VCaP (cell line): ENCODE results near the gene POLR2E.

Experiments used
- H3K27ac ChIP-seq: fragments of 450-650 bp; 2 replicates; pipeline ENCODE4 v1.5.1; 2017
- TF ChIP-seq, protein P1 (sequence below): fragments of 450-650 bp; conservative IDR thresholded peaks from 2 replicates; pipeline ENCODE4 v1.5.1; 2017; ENCODE audit warnings: mild to moderate bottlenecking, moderate library complexity

POLR2E gene

DNA sequence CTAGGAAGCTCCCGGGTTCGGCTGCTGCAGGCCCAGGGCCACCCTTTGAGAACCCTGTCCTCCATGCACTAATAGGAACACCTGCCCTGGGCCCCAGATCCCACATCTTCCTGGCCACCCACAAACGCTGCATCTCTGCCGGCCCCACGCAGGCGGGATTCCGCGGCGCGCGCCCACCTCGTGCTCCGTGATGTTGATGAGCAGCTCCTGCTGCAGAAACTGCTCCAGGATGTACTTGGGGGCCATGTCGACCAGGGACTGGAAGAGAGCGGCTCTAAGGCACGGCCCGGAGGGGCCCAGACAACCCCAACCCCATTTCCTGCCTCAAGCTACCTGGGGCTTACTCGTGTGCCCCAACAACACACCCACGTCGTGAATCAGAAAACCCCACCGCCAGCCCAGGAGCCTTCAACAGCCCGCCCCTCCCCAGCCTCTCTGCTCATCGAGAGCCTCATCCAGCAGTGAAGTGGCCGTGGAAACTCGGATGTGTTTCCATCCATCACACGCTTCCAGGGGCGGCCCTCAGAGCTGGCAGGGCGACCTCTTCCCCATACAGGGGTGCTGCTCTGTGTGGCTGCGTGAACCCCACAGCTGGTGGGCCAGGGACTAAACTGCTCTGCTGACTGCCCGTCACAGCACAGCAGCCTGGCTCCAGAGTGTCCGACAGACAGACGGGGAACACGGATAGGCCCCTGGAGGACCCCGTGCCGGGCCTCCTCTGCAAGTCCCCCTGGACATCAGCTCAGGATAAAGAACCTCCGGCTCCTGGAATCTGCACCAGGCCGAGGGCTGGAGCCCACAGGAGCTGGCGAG, 4.2 kb downstream of the POLR2E start:
- no peak overlapping the region for H3K27ac ChIP-seq

DNA sequence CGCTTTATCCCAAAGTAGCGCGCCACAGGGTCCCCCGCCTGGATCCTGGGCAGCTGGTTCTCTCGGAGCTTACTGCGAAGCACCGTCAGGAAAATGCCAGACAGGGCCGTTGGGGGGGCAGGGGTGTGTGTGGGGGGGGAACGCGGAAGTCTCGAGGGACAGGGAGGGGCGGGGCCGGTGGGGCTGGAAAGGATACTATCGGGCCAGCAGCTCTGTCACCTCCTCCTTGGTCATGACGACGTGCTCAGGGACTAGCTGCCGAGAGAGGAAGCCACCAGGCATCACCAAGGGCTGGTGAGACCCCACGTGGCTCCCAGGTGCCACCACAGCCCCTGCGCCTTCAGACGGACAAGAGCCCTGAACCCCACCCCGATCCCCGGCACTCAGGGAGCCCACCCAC, 5.3 kb downstream of the POLR2E start:
- H3K27ac ChIP-seq, result no peak overlapping the region
- TF ChIP-seq, protein P1, sequence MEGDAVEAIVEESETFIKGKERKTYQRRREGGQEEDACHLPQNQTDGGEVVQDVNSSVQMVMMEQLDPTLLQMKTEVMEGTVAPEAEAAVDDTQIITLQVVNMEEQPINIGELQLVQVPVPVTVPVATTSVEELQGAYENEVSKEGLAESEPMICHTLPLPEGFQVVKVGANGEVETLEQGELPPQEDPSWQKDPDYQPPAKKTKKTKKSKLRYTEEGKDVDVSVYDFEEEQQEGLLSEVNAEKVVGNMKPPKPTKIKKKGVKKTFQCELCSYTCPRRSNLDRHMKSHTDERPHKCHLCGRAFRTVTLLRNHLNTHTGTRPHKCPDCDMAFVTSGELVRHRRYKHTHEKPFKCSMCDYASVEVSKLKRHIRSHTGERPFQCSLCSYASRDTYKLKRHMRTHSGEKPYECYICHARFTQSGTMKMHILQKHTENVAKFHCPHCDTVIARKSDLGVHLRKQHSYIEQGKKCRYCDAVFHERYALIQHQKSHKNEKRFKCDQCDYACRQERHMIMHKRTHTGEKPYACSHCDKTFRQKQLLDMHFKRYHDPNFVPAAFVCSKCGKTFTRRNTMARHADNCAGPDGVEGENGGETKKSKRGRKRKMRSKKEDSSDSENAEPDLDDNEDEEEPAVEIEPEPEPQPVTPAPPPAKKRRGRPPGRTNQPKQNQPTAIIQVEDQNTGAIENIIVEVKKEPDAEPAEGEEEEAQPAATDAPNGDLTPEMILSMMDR, result no peak

More for the DNA sequence above, 4.2 kb downstream of the POLR2E start:
- TF ChIP-seq, protein P1, result no peak

DNA sequence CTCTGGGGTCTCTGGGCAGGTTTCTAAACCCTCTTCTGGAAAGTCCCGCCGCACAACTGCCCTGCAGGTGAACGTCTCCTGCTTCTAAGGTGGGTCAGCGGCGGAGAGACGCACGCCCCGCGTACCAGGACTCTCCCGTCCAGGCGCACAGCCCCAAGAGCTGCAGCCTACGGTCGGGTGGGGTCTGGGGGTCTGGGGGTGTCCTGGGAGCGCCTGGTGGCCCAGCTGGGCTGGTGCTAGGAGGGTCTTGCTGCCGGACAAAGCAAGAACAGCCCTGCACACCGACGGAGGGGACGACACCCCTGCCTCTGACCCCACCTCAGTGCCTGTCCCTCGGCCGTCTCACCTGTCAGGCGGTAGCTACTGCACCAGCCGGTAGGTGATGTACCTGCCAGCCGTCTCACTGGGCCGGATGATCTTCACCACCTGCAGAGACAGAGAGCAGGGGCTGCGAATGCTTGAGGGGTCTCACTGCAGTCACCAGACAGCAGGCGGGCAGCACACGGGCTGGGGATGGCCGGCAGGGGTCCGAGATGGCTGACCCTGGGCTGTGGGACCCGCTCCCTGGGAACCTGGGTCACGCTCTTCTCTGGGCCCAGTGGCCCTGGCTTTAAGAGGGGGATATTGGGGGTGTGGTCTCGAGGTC, 5.9 kb downstream of the POLR2E start:
- H3K27ac ChIP-seq, result no peak overlapping the region
- TF ChIP-seq, protein P1, result no peak

DNA sequence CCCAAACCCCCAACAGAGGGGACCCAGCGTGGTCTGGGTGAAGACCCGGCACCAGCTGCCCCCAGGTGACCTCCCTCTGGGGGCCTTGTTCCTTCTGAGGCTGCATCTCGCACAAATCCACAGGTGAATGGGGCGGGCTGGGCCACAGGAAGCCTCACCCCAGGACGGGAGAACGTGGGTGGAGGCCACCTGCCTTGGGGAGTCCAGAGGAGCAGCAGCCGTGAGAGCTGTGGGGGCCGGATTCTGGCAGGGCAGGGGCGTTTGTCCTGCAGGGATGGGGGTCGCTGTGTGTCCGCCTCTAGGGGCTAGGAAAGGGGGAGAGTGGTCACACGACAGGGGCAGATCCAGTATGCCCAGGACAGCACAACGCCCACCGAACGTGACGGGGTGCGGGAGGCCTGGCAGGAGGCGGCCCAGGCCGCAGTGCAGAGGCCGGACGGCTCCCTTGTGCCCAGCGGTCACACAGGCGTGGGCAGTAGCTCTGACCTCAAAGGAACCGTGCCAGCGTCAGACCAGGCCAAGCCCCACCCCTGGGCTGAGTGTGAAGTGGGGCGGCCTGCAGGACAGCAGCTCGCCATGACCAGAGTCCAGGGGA, 6.7 kb downstream of the POLR2E start:
- H3K27ac ChIP-seq, result no peak overlapping the region
- TF ChIP-seq, protein P1, result no peak

DNA sequence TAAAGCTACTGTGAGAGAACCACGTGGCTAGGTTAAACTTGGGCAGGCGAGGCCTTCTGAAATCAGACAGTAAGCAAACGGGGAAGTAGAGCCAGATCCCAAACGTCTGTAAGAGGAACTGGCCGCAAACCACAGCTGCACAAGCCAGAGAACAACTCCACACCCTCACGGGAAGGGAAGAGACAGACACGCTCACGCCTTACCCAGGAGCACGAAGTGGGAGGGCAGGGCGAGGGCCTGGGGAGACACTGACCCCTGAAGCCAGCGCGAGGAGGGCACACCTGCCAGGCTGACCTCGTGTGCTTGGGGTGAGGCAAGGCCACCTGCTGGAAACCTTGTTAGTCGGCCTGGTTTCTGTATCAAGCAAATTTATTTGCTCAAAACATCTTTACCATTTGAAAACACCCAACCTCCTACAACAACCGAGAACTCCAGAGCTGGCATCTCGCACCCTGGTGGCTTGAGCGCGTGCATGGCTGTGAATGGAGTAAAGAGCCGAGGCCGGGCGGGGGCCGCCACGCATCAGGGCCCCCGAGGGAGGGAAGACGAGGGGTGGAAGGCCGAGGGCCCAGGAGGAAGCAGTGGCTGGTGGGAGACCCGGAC, 7.3 kb downstream of the POLR2E start:
- TF ChIP-seq, protein P1, result no peak
- no peak overlapping the region for H3K27ac ChIP-seq

DNA sequence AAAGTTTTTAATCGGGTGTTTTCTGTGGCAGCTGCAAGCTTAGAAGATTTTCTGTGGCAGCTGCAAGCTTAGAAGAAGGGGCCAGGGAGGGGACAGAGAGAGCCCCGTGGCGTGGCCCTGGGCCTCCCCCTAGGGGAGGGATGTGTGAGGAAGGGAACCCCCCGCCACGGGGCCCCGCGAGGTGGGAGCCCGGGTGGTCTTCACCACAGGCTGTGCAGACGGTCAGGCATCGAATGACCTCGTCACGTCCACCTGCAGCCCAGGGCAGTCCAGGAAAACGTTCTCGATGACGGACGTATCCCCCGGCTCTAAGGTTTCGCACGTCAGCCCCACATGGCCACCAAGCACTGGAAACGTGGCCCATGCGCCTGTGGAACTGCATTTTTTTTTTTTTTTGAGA, 8.6 kb downstream of the POLR2E start:
- TF ChIP-seq, protein P1, result no peak
- no peak overlapping the region for H3K27ac ChIP-seq
